SJSA1 (cell line): Measurements from ENCODE around the gene RHOC. TPM values are rescaled to one million over a fixed set of nuclear protein-coding genes. Genes with fewer than 3 reads are reported as not detected.
A peak's percentile ranks its signal among the peaks of the same experiment; 100 is the strongest.

ENCODE experiments used
- DNase-seq, 2 experiments: peaks; one replicate each; pipeline ENCODE4 v3.0.0-alpha.2; 2015 to 2020; ENCODE audit warnings: low spot score in 2 of 2, low read depth in 1 of 2
- H3K27ac ChIP-seq: fragments of 250-450 bp; sonication (Bioruptor Pico); 2 replicates; pipeline ENCODE4 v1.5.1; 2020; ENCODE audit warnings: mild to moderate bottlenecking, moderate library complexity
- H3K27me3 ChIP-seq: fragments of 250-450 bp; sonication (Bioruptor Pico); replicated peaks from 2 replicates; pipeline ENCODE4 v1.5.1; 2020; ENCODE audit warnings: mild to moderate bottlenecking, moderate library complexity
- H3K36me3 ChIP-seq: fragments of 250-450 bp; sonication (Bioruptor Pico); 2 replicates; pipeline ENCODE4 v1.5.1; 2020; ENCODE audit warnings: mild to moderate bottlenecking
- H3K4me1 ChIP-seq: fragments of 250-450 bp; sonication (Bioruptor Pico); replicated peaks from 2 replicates; pipeline ENCODE4 v1.6.1; 2021; ENCODE audit warnings: mild to moderate bottlenecking
- H3K4me3 ChIP-seq: fragments of 250-450 bp; sonication (Bioruptor Pico); 2 replicates; pipeline ENCODE4 v1.5.1; 2020; ENCODE audit warnings: mild to moderate bottlenecking
- H3K9me3 ChIP-seq: fragments of 250-450 bp; sonication (Bioruptor Pico); replicated peaks from 2 replicates; pipeline ENCODE4 v1.5.1; 2020; ENCODE audit warnings: mild to moderate bottlenecking
- total RNA-seq: library from RNA; depleted of rRNA; stranded (reverse); fragments of >200 nt; shearing (Covaris generic); gene quantifications from 2 replicates; pipeline ENCODE4 v1.2.3, GENCODE V29; 2014; rRNA removed

RHOC gene
- total RNA-seq, 1 experiment from 2014 or later: 555 TPM

DNA sequence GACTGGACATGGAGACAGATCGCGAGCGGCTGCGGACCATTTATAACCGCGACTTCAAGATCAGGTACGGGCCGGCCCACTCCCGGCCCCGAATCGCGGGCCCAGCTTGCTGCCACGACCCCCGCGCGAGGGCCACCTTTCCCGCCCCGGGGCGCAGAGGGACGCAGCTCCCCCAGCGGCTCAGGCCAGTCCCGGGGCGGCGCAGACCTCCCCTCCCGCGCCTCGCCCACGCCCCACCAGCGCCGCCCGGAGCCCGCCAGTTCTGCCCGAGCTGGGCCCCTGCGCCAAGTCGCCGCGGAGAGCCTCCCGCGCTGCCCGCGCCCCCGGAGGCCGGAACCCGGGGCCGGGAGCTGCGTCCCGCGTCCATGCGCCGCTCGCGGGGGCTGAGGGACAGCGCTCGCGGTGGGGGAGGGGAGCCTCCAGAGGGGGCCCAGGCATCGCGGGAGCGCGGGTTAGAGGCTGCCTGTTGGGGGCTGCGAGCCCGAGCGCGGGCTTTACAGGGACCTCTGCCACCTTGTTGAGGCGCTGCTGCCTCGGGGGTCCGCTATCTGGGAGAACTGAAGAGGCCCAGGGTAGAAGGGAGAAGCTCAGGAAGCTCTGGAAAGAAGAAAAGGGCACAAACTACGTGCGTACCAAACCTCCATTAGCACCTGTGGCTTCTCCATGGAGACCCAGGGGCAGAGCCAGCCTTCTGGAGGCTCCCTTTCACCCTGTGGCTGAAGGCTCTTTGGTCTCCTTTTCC is 31.8 kb downstream of the RHOC start:
- peaks cover 31% of the 10 kb centered on the region for H3K4me1 ChIP-seq
- H3K4me3 ChIP-seq: peak overlapping the region; percentile 89
- DNase-seq: peak; percentile 54 to 59
- no peaks in the 10 kb centered on the region for H3K9me3 ChIP-seq
- no peaks in the 10 kb centered on the region for H3K27me3 ChIP-seq
- peaks cover 49% of the 10 kb centered on the region for H3K36me3 ChIP-seq
- peak overlapping the region; percentile 81 for H3K27ac ChIP-seq

DNA sequence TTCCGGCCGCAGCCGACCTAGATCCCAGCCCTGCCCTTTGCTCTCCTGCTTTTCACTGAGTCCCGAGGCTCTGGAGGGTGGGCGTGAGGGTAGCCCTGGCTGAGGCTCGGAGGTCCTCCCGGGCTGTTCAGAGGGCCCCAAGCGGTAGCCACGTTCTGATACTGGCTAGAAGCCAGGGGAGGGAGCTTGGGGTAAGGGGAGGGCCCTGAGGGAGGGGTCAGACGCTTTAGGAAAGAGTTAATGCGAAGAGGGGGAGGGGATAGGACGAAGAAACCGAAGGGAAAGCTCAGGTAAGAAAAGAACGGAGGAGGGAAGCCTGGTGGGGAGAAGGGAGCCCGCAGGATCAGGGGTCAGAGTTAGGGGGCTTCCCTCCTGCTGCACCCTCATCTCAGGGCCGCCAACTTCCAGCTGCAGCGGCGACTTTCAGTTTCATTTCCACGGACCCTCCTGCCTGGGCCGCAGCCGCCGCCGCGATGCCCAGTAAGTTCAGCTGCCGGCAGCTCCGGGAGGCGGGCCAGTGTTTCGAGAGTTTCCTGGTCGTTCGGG is 32.4 kb downstream of the RHOC start, which contains the start of gene MOV10:
Gene MOV10 (plus strand): TSS at position 220 of the 546 bp plus-strand sequence. CDS start 254 bp downstream, at position 474.
- peak within 1 kb of the TSS; percentile 89 for H3K4me3 ChIP-seq
- no peaks in the 10 kb centered on the region for H3K9me3 ChIP-seq
- H3K4me1 ChIP-seq: peaks cover 31% of the 10 kb centered on the region
- peak; percentile 77 to 88 for DNase-seq
- no peaks in the 10 kb centered on the region for H3K27me3 ChIP-seq
- peak within 1 kb of the TSS; percentile 81 for H3K27ac ChIP-seq
- peaks cover 53% of the 10 kb centered on the region for H3K36me3 ChIP-seq

DNA sequence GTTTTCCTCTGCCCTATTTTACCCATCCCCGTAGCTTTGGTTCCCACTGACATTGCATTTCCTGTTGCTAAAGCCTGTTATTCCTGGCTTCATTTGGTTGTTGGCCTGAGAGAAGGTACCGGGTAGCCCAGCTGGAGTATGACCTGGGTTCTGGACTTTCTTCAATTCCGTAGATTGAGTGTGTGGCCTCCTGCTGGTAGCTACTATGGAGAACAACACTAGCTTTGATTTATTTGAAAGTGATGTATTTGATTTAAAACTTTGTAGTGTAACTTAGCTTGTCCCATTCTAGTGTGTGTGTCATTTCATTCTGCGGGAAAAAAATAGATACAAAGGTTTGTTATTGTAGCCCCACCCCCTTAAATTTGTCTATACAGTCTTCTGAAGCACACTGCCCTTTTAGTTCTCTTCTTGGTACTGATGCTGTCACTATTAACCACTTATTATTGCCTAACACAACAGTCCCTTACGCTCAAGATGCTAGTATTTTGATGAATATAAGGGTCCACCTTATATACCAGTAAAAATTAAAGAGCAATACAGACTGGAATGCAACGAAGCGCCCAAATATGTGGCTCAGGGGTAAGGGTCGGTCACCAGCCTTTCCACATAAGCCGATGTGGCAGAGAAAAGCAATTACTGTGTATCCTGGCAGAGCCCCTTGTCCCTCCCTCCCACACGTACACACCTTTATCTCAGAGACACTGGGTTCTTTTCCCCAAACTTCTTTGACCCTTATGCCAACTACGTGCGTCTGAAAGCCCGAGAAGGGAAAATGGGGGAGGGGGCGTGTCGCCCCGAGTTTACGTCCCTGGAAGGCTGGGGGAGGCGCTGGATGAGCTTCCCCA is 33.1 kb downstream of the RHOC start:
- Histone ChIP-seq H3K27me3 (no peaks in the 10 kb centered on the region), H3K4me3 (peak overlapping the region; percentile 89), H3K4me1 (peaks cover 31% of the 10 kb centered on the region), H3K36me3 (peaks cover 60% of the 10 kb centered on the region), H3K27ac (peak overlapping the region; percentile 81), H3K9me3 (no peaks in the 10 kb centered on the region)
- DNase-seq: peak in 1 of 2 experiments; percentile 71

DNA sequence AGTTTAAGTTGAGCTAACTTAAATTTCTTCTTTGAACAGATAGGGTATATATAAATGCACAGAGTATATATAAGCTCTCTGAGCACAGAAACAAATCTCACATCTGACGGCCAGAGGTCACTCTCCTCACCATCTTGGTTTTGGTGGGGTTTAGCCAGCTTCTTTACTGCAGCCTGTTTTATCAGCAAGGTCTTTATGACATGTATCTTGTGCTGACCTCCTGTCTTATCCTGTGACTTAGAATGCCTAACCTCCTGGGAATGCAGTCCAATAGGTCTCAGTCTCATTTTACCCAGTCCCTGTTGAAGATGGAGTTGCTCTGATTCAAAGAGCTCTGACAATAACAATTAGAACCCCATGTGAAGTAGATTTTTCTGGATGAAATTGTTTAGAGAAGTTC is 34.1 kb downstream of the RHOC start:
- peaks cover 67% of the 10 kb centered on the region for H3K36me3 ChIP-seq
- no peaks in the 10 kb centered on the region for H3K27me3 ChIP-seq
- peaks cover 31% of the 10 kb centered on the region for H3K4me1 ChIP-seq
- no peaks in the 10 kb centered on the region for H3K9me3 ChIP-seq
- DNase-seq: no peak
- no peak overlapping the region for H3K4me3 ChIP-seq
- no peak overlapping the region for H3K27ac ChIP-seq

DNA sequence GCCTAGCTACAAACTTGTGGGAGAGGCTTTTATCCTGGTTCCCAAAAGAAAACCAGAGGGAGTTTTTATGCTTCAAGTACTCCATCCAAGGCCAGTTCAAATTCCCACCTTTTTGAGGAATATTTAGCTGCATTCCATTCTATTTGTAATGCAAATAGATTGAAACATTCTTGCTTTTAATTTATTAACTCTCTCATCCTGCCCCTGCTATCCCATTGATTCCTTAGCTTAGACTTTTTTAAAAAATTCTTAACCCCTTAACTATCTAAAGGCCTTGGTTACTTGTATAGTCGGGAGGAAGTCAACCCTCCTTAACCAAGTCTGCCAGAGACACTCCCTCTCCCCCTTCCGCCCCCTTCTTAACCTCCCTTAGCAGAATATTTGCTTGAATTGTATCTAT is 34.9 kb downstream of the RHOC start:
- peaks cover 75% of the 10 kb centered on the region for H3K36me3 ChIP-seq
- no peak for DNase-seq
- peaks cover 31% of the 10 kb centered on the region for H3K4me1 ChIP-seq
- H3K27me3 ChIP-seq: no peaks in the 10 kb centered on the region; the same call in 1 of the 2 replicates
- H3K9me3 ChIP-seq: no peaks in the 10 kb centered on the region
- H3K27ac ChIP-seq: no peak overlapping the region
- H3K4me3 ChIP-seq: no peak overlapping the region

DNA sequence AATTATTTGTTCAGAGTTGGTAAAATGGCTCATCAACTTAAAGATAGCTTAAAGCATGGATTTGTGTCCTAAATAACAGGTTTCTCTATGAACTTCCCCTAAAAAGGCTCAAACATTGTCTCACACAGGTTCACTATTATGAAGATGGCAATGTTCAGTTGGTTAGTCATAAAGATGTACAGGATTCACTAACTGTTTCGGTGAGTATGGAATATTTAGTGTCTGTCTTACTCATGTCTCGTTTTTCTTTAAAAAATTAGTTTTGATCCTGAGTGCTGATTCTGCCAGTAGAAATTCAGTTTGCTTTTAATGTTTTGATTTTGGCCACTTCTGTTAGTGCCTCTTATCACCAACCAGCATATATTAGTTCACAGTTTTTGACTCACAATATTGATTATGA is 40.0 kb downstream of the RHOC start:
- no peak for DNase-seq
- no peak overlapping the region for H3K27ac ChIP-seq
- no peaks in the 10 kb centered on the region; the same call in 1 of the 2 replicates for H3K27me3 ChIP-seq
- no peak overlapping the region for H3K4me3 ChIP-seq
- peaks cover 96% of the 10 kb centered on the region for H3K36me3 ChIP-seq
- no peaks in the 10 kb centered on the region for H3K4me1 ChIP-seq
- H3K9me3 ChIP-seq: no peaks in the 10 kb centered on the region

DNA sequence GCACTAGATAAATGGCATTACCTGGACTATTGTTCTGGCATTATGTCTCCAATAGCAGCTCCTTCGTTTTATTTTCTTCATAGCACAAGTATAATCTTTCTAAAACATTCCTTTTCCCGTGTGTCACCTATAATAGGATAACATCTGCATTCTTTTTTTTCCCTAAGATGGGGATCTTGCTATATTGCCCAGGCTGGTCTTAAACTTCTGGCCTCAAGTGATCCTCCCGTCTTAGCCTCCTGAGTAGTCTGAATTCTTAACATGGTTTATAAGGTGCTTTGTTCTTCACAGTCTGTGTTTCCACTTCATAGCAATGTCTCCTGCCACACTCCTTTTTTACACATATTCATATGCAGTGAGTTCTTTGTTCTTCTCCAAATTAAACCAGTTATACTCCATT is 41.1 kb downstream of the RHOC start:
- Histone ChIP-seq H3K36me3 (peaks cover 96% of the 10 kb centered on the region), H3K27ac (no peak overlapping the region)

DNA sequence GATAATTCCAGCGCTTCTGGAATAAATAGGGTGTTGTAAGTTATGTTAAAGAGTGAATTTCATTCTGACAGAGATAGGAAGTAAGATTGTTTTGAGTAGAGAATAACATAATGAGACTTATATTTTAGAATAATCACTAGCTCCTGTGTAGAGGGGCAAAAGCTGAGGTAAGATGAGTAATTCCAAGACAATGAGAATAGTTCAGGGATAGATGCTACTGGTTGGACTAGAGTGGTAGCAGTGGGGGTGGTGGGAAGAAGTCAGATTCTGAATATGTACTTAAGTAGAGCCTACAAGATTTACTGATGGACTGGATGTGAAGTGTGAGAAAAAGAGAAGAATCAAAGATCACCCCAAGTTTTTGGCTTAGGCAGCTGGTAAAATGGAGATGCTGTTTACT is 55.7 kb downstream of the RHOC start:
- H3K27me3 ChIP-seq: no peaks in the 10 kb centered on the region
- H3K9me3 ChIP-seq: no peaks in the 10 kb centered on the region
- no peak overlapping the region for H3K4me3 ChIP-seq
- peaks cover 93% of the 10 kb centered on the region for H3K36me3 ChIP-seq
- no peak overlapping the region for H3K27ac ChIP-seq
- no peak for DNase-seq
- no peaks in the 10 kb centered on the region; the same call in 1 of the 2 replicates for H3K4me1 ChIP-seq

More for the DNA sequence above, 41.1 kb downstream of the RHOC start:
- Histone ChIP-seq H3K4me3 (no peak overlapping the region), H3K9me3 (no peaks in the 10 kb centered on the region; the same call in 1 of the 2 replicates), H3K4me1 (no peaks in the 10 kb centered on the region), H3K27me3 (no peaks in the 10 kb centered on the region; the same call in 1 of the 2 replicates)
- DNase-seq: no peak

Other genes starting within 250 kb of the RHOC start
- 8.7 and 14.7 TPM in 2 replicates for gene WNT2B, start 198.2 kb downstream of the RHOC start, total RNA-seq
- gene ST7L, start 88.0 kb downstream of the RHOC start, total RNA-seq: 15.0 and 28.4 TPM in 2 replicates
- 198 and 301 TPM in 2 replicates for gene CAPZA1, start 87.3 kb downstream of the RHOC start, total RNA-seq
- gene MOV10, start 32.5 kb downstream of the RHOC start, total RNA-seq: 47.4 and 57.0 TPM in 2 replicates
- not detected in 2 replicates for gene PPM1J, start 8.2 kb upstream of the RHOC start, total RNA-seq
- 82.0 and 106 TPM in 2 replicates for gene SLC16A1, start 249.1 kb upstream of the RHOC start, total RNA-seq